HuH-7.5 (cell line): ENCODE data around the gene SIAH2.

Experiments
- DNase-seq: peaks from one replicate; pipeline ENCODE4 v3.0.0; 2011; ENCODE audit warnings: low spot score

Gene SIAH2

GRCh38 chr3:150773616-150774192, 10.7 kb upstream of the SIAH2 start:
- no peak for DNase-seq

GRCh38 chr3:150771600-150771999, 8.6 kb upstream of the SIAH2 start:
- peak; percentile 46 for DNase-seq

- DNase-seq, result no peak
These were observed 7.7 kb upstream of the SIAH2 start for GRCh38 chr3:150770681-150771080.

- no peak for DNase-seq
These were observed 3.8 kb upstream of the SIAH2 start for GRCh38 chr3:150766742-150767141.

- DNase-seq, result no peak
These were observed 3.2 kb upstream of the SIAH2 start for GRCh38 chr3:150765949-150766720.

- DNase-seq, result no peak
These were observed 2.0 kb upstream of the SIAH2 start for GRCh38 chr3:150764967-150765366.

- DNase-seq, result no peak
These were observed 1.6 kb upstream of the SIAH2 start for GRCh38 chr3:150764566-150764965.

GRCh38 chr3:150763841-150764483, 993 bp upstream of the SIAH2 start:
- peak; percentile 63 for DNase-seq

- no peak for DNase-seq
These were observed 277 bp downstream of the SIAH2 start for GRCh38 chr3:150762662-150763121.

GRCh38 chr3:150761831-150762661, 923 bp downstream of the SIAH2 start:
- peak; percentile 48 for DNase-seq

GRCh38 chr3:150760431-150761200, 2.4 kb downstream of the SIAH2 start:
- no peak for DNase-seq

GRCh38 chr3:150759947-150760346, 3.0 kb downstream of the SIAH2 start:
- no peak for DNase-seq

- no peak for DNase-seq
These were observed 3.6 kb downstream of the SIAH2 start for GRCh38 chr3:150759319-150759718.

- DNase-seq, result no peak
These were observed 5.2 kb downstream of the SIAH2 start for GRCh38 chr3:150757768-150758167.

- DNase-seq, result no peak
These were observed 5.6 kb downstream of the SIAH2 start for GRCh38 chr3:150757364-150757763.

GRCh38 chr3:150756491-150757059, 6.4 kb downstream of the SIAH2 start:
- no peak for DNase-seq

GRCh38 chr3:150755902-150756301, 7.1 kb downstream of the SIAH2 start:
- DNase-seq, result no peak

GRCh38 chr3:150754896-150755295, 8.1 kb downstream of the SIAH2 start:
- DNase-seq, result no peak

GRCh38 chr3:150751781-150752263, 11.1 kb downstream of the SIAH2 start:
- no peak for DNase-seq

- no peak for DNase-seq
These were observed 13.7 kb downstream of the SIAH2 start for GRCh38 chr3:150749255-150749654.

- DNase-seq, result no peak
These were observed 14.3 kb downstream of the SIAH2 start for GRCh38 chr3:150748684-150749047.
